HG03565 (cell line): ENCODE measurements around the gene PRMT3.
"Not testable (repeated sequence)": the region's sequence is repeated elsewhere in the genome, so short reads cannot be mapped to it uniquely, and the experiment has no call there.

Experiments
- ATAC-seq: cut with Tn5 transposase; IDR thresholded peaks from one replicate; pipeline ENCODE4 v1.9.1; 2021; ENCODE audit warnings: mild to moderate bottlenecking, moderate library complexity; ENCODE audit not compliant: unreplicated experiment

The PRMT3 gene

GRCh38 chr11:20453657-20454316 is 66.3 kb downstream of the PRMT3 start:
- ATAC-seq = no peak

GRCh38 chr11:20457001-20457799 is 69.7 kb downstream of the PRMT3 start:
- ATAC-seq = no peak

- no peak for ATAC-seq
These were observed 70.6 kb downstream of the PRMT3 start for GRCh38 chr11:20457934-20458680.

DNA sequence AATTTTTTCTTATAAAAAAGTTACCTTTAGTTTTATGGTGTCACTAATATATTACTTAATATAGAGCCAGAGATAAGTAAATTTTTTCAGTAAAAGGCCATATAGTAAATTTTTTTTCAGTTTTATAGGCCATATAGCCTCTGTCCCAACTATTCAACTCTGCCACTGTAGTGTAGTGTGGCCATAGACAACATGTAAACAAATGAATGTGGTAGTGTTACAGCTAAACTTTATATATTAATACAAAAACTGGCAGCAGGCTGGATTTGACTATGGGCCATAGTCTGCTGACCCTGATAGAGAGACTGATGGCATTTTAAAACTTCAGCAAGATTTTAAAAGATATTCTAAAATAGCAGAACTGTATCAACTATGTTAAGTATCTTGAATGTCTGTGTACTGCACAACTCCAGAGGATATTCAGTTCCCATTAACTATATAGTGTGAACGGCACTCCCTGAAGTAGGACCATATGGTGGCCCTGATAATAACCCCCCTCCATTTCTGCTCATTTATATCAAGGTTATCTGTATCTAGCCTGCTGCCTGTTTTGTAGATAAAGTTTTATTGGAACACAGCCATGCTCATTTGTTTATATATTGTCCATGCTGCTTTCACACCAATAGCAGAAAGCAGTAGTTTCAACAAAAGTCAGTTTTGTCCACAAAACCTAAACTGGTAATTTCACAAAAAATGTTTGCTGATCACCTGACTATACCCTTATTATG is 71.6 kb downstream of the PRMT3 start:
- ATAC-seq = no peak

GRCh38 chr11:20459865-20460264 is 72.3 kb downstream of the PRMT3 start:
- no peak for ATAC-seq

- no peak for ATAC-seq
These were observed 77.0 kb downstream of the PRMT3 start for GRCh38 chr11:20464518-20464917.

DNA sequence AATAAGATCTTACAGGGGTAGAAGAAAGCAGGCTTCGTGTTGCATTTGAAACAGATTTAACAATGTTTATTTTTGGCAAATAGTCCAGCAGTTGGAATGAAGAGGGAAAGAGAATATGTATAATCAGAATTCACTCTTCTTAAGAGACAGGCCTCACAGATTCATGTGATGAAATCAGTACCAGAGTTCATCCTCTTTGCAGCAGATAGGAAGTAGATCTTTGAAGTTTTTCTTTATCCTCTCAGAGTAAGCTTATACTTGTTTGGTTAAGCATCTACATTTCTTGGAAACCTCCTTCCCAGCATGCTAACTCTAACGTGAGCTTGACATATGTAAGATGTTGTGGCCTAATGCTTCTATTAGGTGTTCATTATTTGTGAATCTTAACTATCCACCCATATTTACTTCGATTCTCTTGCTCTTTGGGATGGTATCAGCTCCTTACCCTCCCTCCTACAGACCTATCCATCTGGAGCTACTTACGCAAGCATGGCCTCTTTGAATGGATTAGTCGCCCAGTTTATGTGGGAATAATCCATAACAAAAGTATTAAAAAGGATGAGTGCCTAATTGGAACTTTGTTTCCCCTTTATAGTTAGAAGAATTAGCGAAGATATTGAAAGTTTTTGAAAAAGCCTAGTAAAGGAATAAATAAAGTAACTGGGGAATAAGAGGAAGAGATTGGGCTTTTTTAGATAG is 80.1 kb downstream of the PRMT3 start:
- no peak for ATAC-seq

- ATAC-seq = no peak
These were observed 82.8 kb downstream of the PRMT3 start for GRCh38 chr11:20470348-20470747.

DNA sequence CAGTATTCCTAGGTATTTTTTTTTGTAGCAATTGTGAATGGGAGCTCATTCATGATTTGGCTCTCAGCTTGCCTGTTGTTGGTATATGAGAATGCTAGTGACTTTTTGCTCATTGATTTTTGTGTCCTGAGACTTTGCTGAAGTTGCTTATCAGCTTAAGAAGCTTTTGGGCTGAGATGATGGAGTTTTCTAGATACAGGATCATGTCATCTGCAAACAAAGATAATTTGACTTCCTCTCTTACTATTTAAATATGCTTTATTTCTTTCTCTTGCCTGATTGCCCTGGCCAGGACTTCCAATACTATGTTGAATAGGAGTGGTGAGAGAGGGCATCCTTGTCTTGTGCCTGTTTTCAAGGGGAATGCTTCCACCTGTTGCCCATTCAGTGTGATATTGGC is 84.4 kb downstream of the PRMT3 start:
- not testable (repeated sequence) for ATAC-seq

DNA sequence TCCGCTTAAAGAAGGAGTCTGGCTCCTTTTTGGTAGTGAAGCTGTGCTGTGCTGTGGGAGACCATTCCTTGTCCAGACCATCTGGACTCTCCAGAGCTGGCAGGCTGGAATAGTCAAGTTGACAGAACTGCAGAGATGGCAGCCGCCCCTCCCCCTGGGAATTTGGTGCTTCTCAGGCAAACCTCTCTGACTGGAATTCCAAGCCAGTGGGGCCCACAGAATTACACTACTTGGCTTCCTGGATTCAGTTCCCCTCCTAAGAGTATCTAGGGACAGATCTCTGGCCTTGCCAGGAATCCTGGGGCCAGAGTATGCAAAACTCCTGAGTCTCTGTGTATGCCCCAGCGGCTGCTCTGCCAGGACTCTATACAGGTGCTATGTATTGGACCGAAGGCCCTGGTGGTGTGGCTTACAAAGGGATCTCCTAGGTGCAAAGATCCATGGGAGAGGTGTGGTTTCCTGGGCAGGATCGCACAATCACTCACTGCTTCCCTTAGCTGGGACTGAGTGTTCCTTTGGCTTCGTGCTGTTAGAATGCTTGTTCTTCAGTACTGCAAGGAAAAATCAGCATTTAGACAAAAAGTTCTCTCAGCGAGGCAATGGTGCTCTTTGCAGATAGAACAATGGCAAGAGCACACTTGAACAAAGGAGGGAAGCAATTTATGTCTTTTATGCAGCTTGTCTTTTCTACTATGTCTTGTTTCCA is 86.8 kb downstream of the PRMT3 start:
- ATAC-seq = no peak

- no peak for ATAC-seq
These were observed 87.5 kb downstream of the PRMT3 start for GRCh38 chr11:20474882-20475517.

DNA sequence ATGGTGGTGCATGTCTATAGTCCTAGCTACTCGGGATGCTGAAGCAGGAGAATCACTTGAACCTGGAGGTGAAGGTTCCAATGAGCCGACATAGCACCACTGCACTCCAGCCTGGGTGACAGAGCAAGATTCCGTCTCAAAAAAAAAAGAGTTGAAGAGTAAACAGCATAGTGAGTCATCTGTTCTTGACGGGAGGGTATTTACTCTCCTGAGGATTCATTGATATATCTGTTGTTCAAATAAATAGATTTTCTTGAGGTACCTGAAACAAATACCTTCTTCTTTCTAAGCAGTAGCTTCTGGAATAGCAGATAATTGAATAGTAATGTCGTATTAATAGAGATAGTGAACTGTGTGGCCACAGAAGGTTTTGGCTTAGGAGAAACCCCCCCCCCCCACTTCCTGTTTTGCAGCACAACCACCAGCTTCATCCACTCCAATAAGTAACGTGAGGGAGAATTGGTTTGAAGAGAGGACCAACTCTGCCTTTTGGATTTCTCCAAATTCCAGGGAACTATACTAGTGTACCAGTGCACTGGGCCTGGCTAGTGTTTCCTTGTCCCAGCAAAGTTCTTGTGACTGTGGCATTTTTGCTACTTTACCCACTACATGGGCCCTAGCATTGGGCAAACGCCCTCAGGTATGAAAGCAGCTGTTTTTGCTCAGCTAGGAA is 90.0 kb downstream of the PRMT3 start:
- ATAC-seq = no peak

DNA sequence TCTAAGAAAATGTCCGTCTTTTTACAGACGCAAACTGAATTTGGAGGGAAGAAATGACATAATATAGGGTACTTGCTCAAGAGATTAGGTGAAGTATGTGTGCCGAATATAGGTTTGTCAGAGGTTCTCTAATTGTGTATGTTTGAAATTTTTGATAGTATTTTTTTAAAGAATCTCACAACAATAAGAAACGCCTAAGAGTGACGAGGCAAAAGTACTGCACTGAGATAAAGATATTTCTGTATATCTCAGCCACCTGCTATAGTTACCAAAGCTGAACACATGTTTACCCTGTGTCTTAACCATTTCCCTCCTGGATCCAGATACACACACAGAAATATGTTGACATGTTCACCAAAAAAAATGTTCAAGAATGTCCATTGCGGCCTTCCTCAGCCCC is 92.0 kb downstream of the PRMT3 start:
- no peak for ATAC-seq

- no peak for ATAC-seq
These were observed 96.4 kb downstream of the PRMT3 start for GRCh38 chr11:20483931-20484330.

DNA sequence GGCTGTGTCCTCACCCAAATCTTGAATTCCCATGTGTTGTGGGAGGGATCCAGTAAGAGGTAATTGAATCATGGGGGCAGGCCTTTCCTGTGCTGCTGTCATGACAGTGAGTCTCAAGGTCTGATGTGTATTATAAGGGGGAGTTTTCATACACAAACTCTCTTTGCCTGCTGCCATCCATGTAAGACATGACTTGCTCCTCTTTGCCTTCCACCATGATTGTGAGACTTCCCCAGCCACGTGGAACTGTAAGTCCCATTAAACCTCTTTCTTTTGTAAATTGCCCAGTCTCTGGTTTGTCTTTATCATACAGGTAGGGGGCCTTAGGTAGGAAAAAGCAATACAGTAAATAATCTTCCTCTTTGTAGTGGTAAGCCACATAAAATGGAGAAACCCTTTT is 96.9 kb downstream of the PRMT3 start:
- ATAC-seq = not testable (repeated sequence)

- ATAC-seq = no peak
These were observed 100.8 kb downstream of the PRMT3 start for GRCh38 chr11:20488352-20488751.

DNA sequence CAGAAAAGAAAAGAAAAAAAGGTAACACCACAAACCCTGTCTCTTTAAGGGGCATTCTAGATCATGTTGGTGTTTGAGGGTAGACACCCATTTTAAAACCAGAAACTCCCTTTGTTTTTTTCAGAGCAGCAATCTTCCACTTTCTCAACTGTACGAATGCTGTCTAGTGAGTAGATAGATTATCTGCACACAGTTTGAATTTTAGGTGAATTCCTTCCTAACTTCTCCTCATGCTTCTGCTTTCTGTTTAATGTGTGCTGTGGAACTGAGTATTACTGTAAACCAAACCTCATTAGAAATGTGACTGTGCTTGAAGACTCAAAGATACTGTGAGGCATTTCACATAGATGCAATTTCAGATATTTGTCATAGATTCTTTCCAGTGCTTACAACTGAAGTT is 102.4 kb downstream of the PRMT3 start:
- ATAC-seq = peak; percentile 70

- no peak for ATAC-seq
These were observed 105.8 kb downstream of the PRMT3 start for GRCh38 chr11:20493340-20493739.
